ENCODE data around the gene DEF6.

The DEF6 gene

GRCh38 chr6:35366204-35366596 is 68.6 kb downstream of the DEF6 start:
- TF ChIP-seq JUND (IDR thresholded peaks at IDR 0.05; ENCODE audit: low read depth) = no peak
- in situ Hi-C loops (cut with HindIII; ENCODE audit: low pct_unique_long_range_greater_than_20kb, low sequenced_read_pairs) = no loop called here
- DNase-seq (ENCODE audit: low read depth in 1 of 2, low spot score in 1 of 2) = no peak

DNA sequence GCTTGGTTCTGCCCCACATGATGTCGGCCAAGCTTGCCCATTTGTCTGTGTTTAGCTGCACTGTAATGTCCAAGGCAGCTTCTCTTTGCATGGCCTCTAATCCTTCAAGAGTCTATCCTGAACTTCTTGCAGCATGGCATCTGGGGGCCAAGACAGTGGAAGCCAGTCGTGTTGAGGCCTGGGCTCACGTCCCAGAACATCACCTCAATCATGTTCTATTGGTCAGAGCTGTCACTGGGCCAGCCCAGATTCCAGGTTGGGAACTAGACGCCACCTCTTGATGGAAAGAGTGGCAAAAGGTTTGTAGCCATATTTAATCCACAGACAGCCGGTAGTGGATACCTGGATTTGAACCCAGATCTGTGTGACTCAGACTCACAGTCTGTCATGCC is 70.0 kb downstream of the DEF6 start:
- no peak for DNase-seq (ENCODE audit: low read depth in 1 of 2, low spot score in 1 of 2)
- TF ChIP-seq JUND (IDR thresholded peaks at IDR 0.05; ENCODE audit: low read depth) = no peak
- in situ Hi-C loops (cut with HindIII; ENCODE audit: low pct_unique_long_range_greater_than_20kb, low sequenced_read_pairs) = no loop called here

GRCh38 chr6:35368038-35368887 is 70.6 kb downstream of the DEF6 start:
- DNase-seq (ENCODE audit: low read depth in 1 of 2, low spot score in 1 of 2) = peak; percentile 63 to 93
- TF ChIP-seq JUND (IDR thresholded peaks at IDR 0.05; ENCODE audit: low read depth) = peak; percentile 89
- in situ Hi-C loops (cut with HindIII; ENCODE audit: low pct_unique_long_range_greater_than_20kb, low sequenced_read_pairs) = no loop called here

DNA sequence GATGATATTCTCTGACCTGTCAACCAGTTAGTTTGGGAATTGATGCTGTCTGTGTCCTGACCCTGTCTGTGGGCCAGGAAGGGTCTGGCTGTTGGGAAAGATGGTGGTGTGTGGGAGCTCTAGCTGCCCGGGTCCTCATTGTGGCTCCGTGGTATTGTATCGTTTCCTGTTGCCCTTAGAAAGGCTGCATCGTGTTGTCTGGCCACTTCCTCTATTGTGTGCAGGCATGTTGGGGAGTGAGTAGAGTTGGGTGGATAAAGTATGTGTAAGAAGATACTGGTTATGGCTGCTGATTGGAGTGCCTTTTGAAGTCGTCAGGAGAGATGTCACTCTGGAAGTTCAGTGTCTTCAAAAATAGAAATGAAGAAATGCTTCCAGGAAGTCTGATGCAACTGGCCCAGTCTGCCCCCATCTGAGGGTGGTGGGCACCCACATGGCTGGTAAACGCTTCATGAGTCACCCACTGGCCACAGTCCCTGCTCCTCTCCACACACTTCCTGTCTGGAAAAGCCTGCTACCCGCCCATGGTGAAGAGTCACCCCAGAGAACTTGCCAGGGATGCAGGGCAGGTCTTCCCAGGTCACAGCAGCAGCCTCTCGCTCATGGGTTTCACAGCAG is 72.6 kb downstream of the DEF6 start:
- no peak for DNase-seq (ENCODE audit: low read depth in 1 of 2, low spot score in 1 of 2)
- TF ChIP-seq JUND (IDR thresholded peaks at IDR 0.05; ENCODE audit: low read depth) = no peak
- in situ Hi-C loops (cut with HindIII; ENCODE audit: low pct_unique_long_range_greater_than_20kb, low sequenced_read_pairs) = no loop called here

DNA sequence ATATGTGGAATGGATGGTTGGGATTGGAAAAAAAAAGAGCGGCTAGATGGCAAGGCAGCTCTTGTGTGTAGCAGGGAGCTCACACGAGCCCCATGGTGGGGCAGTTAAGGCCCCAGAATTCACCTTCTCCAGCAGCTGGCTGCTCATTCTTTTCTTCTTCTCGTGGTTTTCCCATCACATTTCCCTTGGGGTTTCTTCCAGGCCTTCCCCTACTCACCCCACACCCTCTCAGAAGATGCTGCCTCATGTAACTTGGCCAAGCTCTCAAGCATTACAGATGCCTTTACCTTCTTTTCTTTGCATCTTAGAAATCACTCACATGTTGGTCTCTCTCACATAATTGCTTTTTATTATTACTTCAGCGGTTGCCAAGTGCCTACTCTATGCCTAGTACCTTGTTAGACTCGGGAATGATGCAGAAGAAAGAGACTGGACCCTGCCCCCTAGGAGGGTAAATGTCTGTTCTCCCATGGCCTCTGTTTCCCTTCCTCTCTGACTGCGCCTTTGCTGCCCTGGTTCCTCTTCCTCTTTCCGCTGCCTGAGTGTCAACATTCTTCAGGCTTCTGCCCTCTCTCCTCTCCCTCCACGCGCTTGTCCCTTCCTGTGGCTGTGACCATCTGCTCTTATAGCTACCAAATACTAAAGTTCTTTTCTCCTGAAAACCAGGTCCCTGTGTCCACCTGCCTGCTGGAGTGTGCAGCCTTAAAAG is 73.3 kb downstream of the DEF6 start:
- TF ChIP-seq JUND (IDR thresholded peaks at IDR 0.05; ENCODE audit: low read depth) = no peak
- in situ Hi-C loops (cut with HindIII; ENCODE audit: low pct_unique_long_range_greater_than_20kb, low sequenced_read_pairs) = no loop called here
- no peak for DNase-seq (ENCODE audit: low read depth in 1 of 2, low spot score in 1 of 2)

All from T47D (cell line).